HG03159 (cell line): ENCODE results near the gene ZMYM1.
"Not testable (repeated sequence)": the region's sequence is repeated elsewhere in the genome, so short reads cannot be mapped to it uniquely, and the experiment has no call there.

ENCODE experiments used
- ATAC-seq: cut with Tn5 transposase; IDR thresholded peaks from one replicate; pipeline ENCODE4 v1.9.1; 2021; ENCODE audit warnings: mild to moderate bottlenecking, moderate library complexity; ENCODE audit not compliant: unreplicated experiment

The ZMYM1 gene

DNA sequence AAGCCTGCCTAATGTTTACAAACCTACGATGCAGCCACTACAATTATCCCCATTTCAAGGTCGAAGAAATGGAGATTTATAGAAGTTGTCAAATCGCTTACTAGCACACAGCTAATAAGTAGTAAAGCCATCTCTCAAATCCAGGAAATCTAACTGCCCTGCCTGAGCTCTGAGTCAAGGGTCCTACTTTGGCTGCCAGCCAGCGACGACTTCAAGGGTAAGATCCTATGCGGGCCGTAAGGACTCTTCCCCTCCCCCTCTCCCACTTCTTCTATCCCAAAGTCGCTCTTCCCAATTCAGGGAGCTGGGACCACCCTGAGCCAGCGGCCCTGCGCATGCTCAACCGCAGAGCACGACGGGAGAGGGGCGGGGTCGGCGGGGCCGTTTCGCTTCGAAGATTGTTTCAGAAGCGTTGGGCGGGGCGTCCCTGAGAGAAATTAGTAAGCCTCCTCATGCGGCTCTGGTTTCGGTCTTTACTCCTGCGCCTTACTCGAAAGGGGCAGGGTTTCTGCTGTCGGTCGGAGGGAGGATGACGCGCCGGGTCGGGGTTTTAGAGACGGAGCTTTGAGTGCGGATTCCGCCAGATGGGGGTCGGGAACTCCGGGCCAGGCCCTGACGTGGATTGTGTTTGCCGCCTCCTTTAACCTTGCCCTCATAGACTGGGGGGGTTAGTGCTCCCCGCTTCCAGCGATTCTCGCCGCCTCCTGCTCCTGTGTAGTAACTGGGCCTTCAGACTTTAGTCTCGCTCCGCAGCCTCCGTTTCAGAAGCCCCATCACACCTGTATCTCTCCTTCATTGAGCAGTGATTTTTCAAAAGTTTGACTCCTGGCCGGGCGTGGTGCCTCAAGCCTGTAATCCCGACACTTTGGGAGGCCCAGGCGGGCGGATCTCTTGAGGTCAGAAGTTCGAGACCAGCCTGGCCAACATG, at the start of gene ZMYM1:
Gene ZMYM1, plus strand, starts transcription at position 383 of the 928 bp plus-strand sequence. CDS start 14,603 bp downstream, outside the sequence.
- ATAC-seq: peak; percentile 96

DNA sequence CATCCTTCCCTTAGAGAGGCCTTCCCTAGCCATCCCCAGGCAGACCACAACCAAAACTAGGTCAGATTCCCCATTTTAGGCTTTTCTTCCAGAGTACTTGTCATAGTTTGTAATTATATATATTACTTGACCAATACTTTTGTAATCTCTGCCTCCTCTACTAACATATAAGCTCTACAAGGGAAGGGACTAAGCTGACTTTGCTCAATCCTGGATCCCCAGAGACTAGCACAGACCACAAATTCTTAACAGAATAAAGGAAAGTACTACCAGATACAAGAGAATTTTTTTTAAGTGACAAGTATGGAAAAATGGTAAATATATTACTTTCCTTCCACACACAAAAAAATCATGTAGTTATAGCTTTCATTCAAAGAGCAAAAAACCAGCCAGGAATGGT, 49.4 kb upstream of the ZMYM1 start:
- ATAC-seq: no peak

DNA sequence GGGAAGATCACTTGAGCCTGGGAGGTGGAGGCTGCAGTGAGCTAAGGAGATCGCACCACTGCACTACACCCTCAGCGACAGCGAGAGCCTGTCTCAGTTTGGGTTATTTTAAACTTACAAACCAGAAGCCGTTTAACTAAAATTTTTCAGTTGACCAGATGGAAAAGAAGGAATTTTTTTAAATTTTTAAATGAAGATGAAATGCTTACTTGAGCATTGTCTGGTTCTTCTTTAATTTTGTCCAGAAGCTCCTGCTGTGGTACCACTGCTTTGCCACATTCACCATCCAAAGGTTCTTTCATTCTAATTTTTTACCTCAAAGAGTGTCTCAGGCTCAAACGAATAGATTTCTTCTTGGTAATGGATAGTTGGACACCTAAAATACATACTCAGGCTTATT, 48.8 kb upstream of the ZMYM1 start:
- ATAC-seq: no peak

DNA sequence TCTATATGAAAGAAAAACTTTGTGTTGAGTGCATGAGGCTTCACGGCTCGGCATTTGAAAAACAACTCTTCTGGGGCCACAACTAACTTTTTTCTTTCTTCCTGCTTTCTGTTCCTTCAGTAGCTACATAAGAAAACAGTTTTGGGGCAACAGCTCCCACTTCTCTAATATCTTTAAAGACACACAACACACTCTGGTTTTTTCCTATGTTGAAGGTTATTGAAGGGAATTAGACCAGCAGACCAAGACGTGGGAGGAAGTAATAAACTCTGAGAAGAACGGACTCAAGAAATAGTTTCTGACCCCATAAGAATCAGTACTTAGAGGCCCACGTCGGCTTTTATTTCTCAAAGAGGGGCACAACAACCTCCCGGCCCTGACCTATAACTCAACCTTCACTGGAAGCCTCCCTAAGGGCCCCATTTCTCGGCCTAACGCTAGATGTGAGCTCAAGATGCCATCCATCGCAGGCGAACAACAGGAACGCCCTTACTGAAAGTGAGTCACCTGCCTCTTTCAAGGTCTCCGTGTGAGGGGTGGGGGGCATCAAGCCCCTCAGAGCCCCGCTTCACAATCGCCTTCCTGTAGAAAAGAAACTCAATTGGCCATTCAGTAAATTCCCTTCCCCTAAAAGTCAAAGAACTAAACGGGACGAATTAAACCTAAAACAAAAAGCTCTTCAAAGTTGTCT, 48.3 kb upstream of the ZMYM1 start:
- ATAC-seq: peak; percentile 17

DNA sequence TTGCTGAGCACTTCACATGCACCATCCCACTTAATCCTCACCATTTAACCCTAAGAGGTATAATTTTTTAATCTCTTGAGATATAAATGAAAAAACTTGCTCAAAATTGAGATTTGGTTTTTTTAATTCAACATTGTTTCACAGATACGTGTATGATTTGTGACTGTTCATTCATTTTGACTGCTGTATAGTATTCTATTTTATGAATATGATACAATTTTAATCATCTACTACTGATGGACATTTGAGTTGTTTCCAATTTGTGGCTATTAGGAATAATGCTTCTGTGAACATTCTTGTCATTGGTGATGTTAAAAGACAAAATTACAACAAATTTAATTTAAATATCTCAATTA, 46.8 kb upstream of the ZMYM1 start:
- ATAC-seq: no peak

DNA sequence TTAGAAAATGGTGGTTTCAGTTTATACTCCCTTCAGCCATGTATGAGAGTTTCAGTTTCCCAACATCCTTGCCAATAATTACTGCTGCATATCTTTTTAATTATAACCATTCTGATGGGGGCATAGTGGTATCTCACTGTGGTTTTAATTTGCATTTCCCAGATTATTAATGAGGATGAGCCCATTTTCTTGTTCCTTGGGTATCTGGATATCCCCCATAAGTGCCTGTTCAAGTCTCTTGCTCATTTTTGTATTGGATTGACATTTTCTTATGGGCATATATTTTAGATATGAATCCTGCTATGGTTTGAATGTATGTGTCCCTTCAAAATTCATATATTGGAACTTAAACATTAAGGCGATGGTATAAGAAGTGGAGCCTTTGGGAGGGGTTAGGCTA, 45.8 kb upstream of the ZMYM1 start:
- ATAC-seq: no peak

DNA sequence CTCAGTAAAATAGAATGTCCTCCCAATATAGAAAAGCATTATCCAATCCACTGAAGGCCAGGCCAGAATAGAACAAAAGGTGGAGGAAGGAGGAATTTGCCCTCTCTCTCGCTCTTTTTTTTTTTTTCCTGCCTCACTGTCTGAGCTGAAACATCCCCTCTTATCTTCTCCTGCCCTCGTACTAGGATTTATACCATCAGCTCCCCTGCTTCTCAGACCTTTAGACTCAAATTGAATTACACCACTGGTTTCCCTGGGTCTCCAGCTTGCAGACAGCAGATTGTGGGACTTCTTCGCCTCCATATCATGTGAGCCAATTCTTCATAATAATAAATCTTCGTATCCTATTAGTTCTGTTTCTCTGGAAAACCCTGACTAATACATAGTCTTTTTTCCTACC, 42.6 kb upstream of the ZMYM1 start:
- no peak for ATAC-seq

DNA sequence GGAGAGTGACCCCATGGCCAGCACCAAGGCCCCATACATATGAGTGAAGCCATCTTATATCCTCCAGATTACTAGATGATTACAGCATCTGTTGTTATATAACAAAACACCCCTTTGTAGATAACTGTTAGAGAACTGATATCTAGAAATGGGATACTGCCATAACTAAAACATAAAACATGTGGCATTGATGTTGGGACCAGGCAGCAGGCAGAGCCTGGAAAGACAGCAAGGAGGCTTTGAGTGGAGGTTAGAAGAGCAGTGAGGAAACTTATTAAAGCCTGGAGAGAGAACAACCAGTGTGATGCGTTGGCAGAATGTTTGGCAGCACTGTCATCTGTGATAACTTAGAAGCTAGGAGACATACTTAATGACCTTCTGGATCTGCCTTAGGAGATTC, 42.0 kb upstream of the ZMYM1 start:
- no peak for ATAC-seq

DNA sequence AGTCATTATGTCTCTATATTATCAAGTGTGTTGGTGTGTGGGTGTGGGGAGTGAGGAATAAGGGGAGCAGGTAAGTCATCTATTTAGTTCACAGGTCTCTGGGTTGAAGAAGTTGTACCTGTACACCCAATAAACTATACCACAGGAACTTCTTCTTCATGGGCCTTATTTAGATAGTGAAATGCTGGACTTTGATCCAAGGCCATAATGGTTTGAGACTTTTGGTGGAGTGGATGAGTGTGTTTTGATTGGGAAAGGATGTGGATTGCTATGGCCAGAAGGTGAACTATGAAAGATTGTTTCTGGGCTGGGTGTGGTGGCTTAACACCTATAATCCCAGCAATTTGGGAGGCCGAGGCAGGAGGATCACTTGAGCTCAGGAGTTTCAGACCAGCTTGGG, 40.5 kb upstream of the ZMYM1 start:
- ATAC-seq: no peak

DNA sequence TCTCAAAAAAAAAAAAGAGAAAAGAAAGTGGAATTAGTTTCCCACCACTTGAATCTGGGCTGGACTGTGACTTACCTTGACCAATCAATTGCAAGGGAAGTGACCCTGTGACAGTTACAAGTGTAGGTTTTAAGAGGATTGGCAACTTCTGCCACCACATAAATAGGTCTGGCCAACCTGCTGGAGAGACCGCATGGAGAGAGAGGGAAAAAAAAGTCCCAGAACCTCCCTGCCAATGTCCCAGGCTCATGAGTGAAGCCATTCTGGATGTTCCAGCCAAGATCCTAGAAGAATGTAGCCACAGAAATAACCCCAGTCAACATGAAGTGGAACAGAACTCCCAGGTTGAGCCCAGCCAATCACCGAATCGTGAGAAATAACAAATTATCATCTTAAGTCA, 35.7 kb upstream of the ZMYM1 start:
- ATAC-seq: no peak

DNA sequence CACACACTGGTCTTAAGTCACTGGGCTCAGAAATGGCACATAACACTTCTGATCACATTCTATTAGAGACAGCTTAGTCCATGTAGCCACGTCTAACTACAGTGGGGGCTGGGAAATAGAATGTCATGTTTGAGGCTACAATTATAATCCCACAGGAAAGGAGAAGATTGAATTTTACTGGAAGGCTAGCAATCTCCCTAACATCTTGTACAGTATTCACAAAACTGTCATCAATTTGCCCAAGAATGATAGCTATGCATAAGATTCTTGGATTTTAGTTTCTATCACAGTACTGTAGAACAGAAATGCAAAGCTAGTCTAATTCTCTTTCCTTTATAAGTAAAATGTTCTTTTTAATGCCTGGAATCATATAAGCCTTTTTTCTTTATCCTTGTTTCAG, 34.8 kb upstream of the ZMYM1 start:
- ATAC-seq: no peak

DNA sequence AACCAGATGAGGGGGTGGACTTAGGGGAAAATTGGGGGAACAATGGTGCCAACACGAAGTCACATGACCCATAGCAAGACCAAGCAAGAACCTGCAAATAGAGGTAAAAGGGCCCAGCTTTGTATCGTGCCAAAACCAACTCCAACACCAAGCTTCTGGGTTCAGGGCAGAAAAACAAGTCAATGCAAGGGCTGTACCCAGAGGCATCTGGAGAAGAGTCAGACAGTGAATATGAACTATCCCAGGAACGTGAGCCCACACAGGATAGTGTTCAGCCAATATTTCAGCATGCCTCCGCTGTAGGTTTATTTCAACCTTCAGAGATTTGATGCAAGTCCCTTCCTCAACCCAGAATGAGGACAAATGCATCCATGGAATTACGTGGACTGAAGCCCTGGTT, 32.5 kb upstream of the ZMYM1 start:
- ATAC-seq: no peak

DNA sequence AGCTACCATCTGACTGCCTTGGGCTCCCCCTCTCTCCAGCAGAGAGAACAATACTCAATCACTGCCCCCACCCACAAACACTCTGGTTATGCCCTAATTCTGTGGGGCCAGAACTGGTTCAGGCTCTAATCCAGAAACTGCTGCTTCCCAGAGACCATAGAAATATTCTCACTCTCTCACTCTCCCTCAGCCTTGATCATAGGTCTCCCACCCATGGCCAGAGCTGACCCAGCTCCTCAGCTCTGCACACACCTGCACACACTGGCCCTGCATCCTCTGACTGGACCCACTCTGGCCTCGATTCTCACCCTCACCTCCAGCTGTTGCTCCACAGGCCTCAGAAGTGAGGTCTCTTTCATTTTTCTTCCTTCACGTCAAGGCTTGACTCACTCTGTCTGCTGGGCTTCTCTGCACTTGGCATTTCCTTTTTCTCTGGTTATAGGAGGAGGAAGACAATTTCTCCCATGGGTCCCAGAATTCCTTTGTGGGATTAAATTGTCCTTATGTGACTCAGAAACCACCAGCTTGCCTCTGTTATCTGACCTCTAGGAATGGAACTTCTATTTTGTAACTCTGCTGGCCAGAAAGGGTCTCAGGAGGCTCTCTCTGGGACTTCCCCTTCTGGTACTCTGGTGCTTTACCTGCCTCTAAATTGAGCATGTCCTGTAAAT, 31.9 kb upstream of the ZMYM1 start:
- no peak for ATAC-seq

DNA sequence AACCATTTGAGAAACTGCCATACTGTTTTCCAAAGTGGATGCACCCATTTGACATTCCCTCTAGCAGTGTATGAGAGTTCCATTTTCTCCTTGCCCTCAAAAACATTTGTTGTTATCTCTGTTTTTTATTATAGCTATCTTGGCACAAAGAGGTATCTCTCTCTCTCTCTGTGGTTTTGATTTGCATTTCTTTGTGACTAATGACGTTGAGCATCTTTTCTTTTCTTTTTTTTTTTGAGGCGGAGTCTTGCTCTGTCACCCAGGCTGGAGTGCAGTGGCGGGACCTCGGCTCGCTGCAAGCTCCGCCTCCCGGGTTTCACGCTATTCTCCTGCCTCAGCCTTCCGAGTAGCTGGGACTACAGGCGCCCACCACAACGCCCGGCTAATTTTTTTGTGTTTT, 30.1 kb upstream of the ZMYM1 start:
- ATAC-seq: no peak

DNA sequence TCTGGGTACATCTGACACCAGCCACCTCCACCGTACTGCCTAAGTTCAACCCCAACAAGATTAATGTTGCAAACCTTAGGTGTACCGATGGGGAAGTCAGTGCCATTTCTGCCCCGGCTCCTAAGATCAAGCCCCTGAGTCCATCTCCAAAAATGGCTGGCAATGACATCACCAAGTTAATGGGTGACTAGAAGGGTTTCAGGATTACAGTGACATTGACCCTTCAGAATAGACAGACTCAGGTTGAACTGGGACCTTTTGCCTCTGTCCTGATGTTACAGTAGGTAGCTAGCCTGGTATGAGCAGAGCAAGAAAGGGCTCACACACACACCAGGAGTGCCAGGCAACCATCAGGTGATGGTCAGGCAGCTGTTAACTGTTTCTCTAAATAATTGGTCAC, 25.8 kb upstream of the ZMYM1 start:
- no peak for ATAC-seq

DNA sequence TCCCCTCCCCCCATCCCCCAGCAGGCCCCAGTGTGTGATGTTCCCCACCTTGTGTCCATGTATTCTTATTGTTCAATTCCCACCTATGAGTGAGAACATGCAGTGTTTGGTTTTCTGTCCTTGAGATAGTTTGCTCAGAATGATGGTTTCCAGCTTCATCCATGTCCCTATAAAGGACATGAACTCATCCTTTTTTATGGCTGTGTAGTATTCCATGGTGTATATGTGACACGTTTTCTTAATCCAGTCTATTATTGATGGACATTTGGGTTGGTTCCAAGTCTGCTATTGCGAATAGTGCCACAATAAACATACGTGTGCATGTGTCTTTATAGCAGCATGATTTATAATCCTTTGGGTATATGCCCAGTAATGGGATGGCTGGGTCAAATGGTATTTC, 24.9 kb upstream of the ZMYM1 start:
- not testable (repeated sequence) for ATAC-seq

DNA sequence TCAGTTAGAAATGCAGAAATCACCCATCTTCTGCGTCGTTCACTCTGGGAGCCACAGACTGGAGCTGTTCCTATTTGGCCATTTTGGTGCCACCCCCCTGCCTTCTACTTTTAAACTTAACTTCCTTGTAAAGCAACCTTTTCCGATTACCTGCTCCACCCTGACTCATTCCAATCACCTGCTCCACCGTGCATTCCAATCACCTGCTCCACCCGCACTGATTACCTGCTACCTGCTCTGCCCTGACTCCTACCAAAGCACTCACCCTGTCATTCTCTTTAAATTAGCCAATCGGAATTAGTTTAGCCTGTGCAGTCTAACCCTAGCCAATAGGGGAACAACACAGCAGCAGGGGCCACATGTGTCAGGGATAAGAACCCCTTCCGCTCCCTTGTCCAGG, 20.9 kb upstream of the ZMYM1 start:
- ATAC-seq: not testable (repeated sequence)

DNA sequence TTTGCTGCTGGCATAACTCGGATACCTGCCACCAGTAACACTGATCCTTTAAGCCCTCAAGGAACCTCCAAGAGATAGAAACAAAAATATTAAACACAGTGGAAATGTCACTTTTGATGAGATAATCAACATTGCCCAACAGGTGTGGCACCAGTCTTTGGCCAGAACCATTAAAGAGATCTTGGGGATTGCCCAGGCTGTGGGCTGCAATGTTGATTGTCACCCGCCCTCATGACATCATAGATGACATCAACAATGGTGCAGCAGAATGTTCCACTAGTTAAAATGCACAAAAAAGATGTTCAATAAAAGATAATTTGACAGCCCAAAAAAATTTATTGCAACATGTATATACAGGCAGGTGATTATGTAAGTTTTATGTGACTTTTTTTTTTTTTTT, 20.2 kb upstream of the ZMYM1 start:
- ATAC-seq: no peak

DNA sequence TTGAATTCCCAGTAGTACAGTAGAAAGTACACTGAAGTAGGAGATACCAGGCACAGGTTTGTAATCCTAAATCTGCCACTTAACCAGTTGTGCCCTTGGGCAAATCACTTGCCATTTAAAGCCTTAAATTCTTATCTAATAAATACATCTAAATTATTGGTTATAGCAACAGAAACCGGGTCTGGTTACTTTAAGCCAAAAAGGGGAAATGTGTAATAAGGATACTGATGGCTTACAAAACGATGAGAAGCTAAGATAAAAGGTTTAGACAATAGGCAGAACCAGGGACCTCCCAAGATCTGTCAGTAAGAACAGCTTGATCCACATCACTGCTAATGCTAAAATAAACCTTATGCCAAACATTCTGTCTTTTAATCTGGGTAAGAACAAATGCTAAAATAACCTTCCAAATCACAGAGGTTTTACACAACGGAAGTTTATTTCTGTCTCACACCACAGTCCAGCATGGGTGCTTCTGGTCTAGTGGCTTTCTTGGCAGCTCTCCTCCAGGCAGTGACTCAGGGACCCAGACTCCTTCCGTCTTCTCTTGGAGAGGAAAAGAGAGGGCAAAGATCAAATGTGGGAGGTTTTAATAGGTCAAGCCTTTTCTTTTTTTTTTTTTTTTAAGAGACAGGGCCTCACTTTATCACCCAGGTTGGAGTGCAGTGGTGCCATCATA, 16.5 kb upstream of the ZMYM1 start:
- no peak for ATAC-seq

DNA sequence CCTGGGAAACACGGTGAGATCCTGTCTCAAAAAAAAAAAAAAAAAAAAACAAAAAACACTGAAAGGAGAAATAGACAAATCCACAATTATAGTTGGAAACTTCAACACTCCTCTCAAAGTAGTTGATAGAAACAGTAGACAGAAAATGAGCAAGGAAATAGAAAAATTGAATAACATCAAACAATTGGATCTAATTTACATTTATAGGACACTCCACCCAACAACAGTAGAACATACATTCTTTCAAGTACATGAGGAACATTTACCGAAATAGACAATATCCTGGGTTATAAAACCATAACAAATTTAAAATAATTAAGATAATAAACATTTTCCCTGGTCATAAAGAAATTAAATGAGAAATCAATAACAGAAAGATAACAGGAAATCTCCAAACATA, 14.9 kb upstream of the ZMYM1 start:
- ATAC-seq: no peak

DNA sequence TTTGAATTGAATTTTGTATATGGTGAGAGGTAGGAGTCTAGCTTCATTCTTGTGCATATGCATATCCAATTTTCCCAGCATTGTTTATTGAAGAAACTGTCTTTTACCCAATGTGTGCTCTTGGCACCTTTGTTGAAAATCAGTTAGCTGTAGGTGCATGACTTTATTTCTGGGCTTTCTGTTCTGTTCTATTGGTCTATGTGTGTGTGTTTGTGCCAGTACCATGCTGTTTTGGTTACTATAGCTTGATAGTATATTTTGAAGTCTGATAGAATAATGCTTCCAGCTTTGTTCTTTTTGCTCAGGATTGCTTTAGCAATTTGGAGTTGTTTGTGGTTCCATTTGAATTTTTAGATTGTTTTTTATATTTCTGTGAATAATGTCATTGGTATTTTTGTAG, 9.4 kb upstream of the ZMYM1 start:
- ATAC-seq: no peak
